CD4-positive, alpha-beta T cell treated with Interleukin-12 subunit alpha and Interleukin-12 subunit beta, for 1 hour (primary cell): ENCODE data around the gene GKN1.
A peak's percentile ranks its signal among the peaks of the same experiment; 100 is the strongest.

ENCODE experiments used
- DNase-seq: peaks from one replicate; pipeline ENCODE4 v3.0.0-alpha.2; 2020

Gene GKN1

GRCh38 chr2:69010437-69011194 lies 36.2 kb downstream of the GKN1 start:
- DNase-seq: no peak

- no peak for DNase-seq
Measured at GRCh38 chr2:69011611-69012157, 37.2 kb downstream of the GKN1 start.

GRCh38 chr2:69012310-69013141 lies 38.1 kb downstream of the GKN1 start:
- peak; percentile 46 for DNase-seq

DNA sequence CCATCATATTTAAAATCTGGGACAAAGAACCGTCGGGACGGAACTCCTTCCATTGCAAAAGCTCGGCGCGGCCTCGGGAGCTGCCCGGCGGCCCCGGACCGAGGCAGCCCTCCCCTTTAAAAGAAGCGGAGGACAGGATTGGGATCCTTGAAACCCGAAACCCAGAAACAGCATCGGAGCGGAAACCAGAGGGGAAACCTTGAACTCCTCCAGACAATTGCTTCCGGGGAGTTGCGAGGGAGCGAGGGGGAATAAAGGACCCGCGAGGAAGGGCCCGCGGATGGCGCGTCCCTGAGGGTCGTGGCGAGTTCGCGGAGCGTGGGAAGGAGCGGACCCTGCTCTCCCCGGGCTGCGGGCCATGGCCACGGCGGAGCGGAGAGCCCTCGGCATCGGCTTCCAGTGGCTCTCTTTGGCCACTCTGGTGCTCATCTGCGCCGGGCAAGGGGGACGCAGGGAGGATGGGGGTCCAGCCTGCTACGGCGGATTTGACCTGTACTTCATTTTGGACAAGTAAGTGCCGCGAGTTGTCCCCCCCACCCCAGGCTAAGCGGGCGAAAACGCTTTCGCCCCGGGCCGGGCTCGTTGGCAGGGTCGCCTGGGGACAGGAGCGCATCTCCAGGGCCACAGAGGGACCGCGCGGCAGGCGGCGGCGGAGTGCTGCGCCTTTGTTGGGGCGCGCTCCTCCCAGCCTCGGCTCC lies 38.9 kb downstream of the GKN1 start, which contains the start of gene ANTXR1:
Gene ANTXR1 (plus strand): TSS at position 38 of the 698 bp plus-strand sequence. CDS start 321 bp downstream, at position 359.
- no peak for DNase-seq

DNA sequence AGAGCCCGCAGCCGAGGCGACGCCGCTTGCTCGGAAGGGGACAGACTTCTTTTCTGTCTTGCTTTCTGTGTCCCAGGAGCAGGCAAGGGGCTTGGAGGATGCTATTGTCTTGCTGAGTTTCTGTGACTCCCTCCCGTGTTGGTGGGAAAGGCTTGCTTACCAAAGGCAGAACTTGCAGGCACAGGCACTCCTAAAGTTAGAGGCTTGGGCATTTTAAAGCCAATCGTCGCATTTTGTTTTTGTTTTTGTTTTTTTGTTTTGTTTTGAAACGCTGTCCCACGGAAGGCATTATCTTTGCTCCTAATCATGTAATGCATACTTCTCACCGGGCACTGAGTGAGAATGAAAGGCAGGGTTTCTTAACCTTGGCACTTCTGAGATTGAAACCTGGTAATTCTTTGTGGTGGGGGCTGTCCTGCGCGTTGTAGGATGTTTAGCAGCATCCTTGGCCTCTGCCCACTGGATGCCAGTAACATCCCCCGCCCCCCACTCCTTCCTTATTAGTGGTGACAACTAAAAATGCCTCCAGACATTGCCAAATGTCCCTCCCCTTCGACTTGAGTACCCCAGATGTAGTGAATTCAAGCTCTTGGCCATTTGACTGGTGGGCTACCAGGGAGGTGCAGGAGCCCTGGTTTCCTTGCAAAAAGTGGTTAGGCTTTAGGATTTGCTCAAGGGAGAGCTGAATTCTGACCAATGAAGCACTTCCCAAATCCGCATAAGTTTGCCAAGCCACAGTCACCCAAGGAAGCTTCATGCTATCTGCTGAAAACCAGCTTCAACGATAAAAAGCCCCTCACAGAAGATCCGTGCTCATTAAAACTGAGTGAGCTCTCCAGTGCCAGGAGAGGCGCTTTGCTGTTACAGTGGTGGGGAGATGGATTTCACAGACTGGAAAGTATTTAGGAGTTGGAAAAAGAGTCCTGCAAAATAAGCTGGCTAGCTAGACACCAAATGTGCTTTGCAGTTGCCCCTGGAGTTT lies 39.7 kb downstream of the GKN1 start:
- DNase-seq: no peak

DNA sequence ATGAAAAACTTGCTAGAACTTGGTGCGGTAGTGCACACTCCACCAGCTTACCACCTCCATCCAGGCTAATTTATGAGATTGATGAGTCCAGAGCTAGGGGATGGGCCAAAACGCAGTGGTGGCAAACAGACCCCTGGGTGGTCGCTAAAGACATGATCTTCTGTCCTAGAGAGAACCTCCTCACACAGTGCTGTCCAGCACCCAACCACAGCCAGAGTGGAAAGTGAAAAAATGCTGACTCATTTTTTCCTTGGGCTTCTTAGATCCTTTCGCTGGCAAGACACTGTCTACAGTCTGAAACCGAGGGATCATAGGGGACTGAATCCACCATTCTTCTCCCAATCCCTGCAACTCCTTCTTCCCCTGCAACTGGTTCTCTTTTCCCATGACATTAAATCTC lies 42.6 kb downstream of the GKN1 start:
- DNase-seq: no peak

DNA sequence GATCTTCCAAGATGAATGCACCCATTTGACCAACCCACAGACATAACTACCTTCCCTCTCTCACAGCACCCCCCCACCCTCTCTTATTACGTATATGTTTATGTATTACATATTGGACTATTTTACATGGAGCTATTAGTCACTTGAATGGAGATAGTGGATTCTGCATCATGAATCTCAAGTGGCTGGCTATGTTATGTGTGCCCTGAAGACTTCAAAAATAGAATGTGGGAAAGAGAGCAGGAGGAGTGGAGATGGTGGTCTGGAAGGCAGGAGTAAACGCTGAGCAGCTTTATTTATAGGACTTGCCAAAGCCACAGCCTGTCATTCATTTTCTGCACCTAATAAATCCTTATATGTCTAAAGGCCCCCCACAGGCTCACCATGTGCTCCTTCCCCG lies 43.4 kb downstream of the GKN1 start:
- DNase-seq: no peak

DNA sequence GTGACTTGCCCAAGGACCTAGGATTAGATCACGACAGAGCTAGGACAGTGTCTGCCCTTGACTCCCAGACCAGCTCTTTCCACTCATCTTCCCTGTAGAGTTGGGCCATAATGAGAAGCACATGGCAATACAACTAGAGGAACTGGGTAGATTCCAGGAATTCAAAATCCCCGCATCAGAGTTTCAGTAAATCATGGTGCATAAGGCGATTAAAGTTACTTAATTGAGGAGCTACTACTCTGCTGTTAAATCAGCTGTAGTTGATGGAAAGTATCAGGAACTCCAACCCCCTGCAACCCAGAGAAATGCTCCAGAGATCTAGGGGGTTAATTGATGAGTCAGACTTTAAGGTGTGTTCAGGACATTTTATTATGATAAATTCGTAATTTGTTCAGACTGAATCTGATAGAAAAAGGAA lies 44.3 kb downstream of the GKN1 start:
- no peak for DNase-seq

DNA sequence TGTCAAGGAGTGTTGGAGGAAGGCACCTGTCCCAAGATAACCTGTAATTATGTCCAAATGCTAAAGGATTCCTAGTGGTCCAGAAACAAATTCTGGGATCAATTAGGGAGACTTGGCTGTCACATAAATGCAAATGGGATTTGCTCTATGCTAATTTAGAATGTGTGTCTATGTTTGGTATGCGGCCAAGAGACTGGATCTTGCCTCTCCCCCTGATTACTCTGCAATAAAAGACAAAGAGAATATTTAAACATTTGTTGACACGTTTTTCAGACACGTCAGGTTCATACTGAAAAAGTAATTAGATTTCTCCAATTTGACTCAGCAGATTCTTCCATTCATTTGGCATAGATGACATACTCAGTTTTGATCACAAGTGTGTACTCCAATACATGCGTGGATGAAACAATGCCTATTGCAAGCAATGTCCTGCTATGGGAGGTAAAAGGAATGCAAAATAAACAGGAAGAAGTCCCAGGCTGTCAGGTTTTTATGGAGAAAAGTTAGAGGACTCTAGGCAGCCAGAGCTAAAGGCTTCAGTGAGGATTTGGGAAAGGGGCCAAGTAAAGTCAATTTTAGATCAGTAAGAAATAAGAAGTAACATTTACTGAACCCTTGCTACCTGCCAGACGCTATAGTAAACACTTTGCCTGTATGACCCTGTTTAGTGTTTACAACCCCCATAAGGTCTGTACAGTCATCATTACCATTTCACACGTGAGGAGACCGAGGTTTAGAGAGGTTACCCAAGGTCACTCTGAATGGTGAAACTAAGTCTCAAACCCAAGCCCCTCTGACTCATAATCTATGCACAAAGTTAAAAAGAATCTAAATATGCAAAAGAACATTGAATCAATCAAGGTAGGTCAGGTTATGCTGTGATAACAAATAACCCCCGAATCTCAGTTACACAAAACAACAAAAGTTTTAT lies 46.3 kb downstream of the GKN1 start:
- no peak for DNase-seq

DNA sequence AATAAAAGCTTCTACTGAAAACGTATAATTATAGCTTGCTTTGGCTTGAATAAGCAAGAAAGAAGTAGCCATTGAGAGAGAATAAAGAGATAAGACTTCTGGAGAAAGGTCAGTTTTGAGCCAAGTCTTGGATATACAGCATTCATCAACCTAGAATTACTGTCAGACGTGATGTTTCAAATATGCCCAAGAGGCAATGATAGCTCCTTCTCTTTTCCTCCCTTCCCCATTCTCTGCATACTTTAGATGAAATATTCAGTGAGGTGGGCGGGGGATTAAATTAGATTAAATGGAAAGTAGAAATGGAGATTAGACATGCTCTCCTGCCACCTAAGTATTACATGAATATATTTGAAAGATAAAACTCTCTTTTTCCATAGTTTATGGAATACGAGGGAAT lies 47.3 kb downstream of the GKN1 start:
- no peak for DNase-seq

DNA sequence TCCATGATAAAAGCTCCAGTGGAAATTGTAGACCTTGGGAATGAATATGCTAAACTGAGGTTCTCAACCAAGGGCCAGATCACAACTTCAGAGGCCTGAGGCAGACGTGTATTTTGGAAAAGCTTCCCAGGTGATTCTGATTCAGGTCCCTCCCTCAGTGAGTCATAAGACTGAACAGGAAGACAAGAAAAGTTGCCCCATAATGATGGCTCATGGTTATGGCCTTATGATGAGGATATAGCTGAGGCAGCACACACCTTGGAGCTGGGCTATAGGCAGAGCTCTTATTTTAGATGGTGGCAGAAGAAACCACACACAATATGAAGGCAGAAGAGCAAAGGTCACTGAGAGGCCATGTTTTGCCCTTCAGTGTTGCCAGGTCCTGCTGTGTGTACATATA lies 48.1 kb downstream of the GKN1 start:
- DNase-seq: no peak

- no peak for DNase-seq
Measured at GRCh38 chr2:69023236-69023635, 48.8 kb downstream of the GKN1 start.

DNA sequence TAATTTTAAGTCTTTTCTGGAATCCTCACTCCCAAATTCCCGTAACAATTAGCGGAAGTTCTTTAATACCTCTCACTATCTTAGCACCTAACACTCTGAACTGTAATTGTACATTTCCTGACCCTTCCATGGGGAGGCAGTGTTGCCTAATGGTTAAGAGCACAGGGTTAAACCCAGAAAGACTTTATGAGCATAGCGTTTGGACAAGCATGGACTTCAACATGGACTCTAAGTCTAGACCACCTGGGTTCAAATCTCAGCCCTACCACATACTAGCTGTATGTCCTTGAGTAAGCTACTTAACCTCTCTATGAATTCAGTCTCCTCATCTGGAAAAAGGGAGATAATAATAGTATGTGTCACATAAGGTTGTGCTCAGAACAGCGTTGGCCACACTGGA lies 51.6 kb downstream of the GKN1 start:
- peak; percentile 23 for DNase-seq

DNA sequence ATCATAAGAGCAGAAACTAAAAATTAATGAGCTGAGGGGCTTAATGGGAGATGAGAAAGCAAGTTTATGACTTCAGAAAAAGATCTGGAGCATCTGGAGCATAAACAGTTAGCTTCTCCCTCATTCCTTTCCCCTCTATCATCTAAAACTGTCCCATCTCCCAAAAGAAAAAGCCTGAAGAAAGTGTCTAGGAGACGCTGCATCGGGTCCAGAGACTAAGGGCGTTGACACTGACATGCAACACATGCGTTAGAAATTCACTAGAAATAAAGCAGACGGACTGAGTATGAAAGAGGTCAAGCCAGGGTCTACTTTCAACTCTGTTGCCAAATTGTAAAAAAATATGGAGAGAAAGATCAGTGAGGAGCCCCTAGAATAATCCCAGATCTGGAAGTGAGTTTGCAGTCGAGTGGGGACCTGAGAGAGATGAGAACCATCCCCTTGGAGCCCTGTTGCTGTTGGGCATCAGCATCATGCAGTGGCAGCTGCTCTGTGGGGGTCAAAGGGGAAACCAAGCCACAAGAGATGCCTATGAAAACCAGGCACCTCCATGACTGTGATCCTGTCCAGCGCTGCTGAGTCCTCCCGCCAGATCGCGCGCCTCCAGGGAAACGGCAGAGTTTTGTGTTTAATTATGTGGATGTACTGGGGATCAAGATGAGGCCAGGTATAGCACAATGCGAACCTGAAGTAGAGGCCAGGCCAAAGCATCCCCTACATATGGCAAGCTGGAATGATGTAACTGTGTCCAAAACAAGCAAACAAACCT lies 52.4 kb downstream of the GKN1 start:
- no peak for DNase-seq
